SK-N-SH (cell line): ENCODE results near the gene MAP2K7.

Source experiments
- CTCF ChIP-seq: fragments of 200-600 bp; sonication (generic); IDR thresholded peaks from 2 replicates; pipeline ENCODE4 v1.6.1; 2017; ENCODE audit warnings: antibody characterized with exemption, mild to moderate bottlenecking, moderate library complexity
- EP300 ChIP-seq, 2 experiments: IDR thresholded peaks; 2 replicates each; pipeline versions ENCODE4 v1.4.0 to v1.6.1; 2012; ENCODE audit warnings: borderline replicate concordance in 1 of 2, low read depth in 1 of 2, low read length in 1 of 2
- GATA2 ChIP-seq: sonication (generic); formaldehyde crosslinking; IDR thresholded peaks from 2 replicates; pipeline ENCODE4 v1.5.0; 2020; ENCODE audit warnings: mild to moderate bottlenecking, missing genetic modification reagents
- NFIC ChIP-seq: IDR thresholded peaks from 2 replicates; pipeline ENCODE4 v1.4.0; 2012; ENCODE audit warnings: borderline replicate concordance
- RAD21 ChIP-seq: IDR thresholded peaks from 2 replicates; pipeline ENCODE4 v1.6.1; 2012; ENCODE audit warnings: mild to moderate bottlenecking, low read length
- SMC3 ChIP-seq: IDR thresholded peaks from 2 replicates; pipeline ENCODE4 v1.6.1; 2012; ENCODE audit warnings: low read depth, low read length, improper control_type of control experiment
- TAF1 ChIP-seq: IDR thresholded peaks from 2 replicates; pipeline ENCODE4 v1.6.1; 2012; ENCODE audit warnings: low read depth, mild to moderate bottlenecking, low read length, moderate library complexity, borderline replicate concordance
- USF2 ChIP-seq: fragments of 150-350 bp; IDR thresholded peaks from 2 replicates; pipeline ENCODE4 v1.6.1; 2017; ENCODE audit warnings: antibody characterized with exemption, low read length, low read depth, borderline replicate concordance
- TF ChIP-seq, protein P1 (sequence below): IDR thresholded peaks from 2 replicates; pipeline ENCODE4 v1.4.0; 2012; ENCODE audit warnings: low read depth, borderline replicate concordance

- TF ChIP-seq RAD21 (no peak), USF2 (no peak), GATA2 (CRISPR knock-in tag) (no peak), CTCF (no peak), TAF1 (no peak), NFIC (no peak), EP300 (IDR thresholded peaks at IDR 0.05; ENCODE audit: borderline replicate concordance in 1 of 2, low read depth in 1 of 2, low read length in 1 of 2) (no peak), SMC3 (no peak)
- TF ChIP-seq, protein P1, sequence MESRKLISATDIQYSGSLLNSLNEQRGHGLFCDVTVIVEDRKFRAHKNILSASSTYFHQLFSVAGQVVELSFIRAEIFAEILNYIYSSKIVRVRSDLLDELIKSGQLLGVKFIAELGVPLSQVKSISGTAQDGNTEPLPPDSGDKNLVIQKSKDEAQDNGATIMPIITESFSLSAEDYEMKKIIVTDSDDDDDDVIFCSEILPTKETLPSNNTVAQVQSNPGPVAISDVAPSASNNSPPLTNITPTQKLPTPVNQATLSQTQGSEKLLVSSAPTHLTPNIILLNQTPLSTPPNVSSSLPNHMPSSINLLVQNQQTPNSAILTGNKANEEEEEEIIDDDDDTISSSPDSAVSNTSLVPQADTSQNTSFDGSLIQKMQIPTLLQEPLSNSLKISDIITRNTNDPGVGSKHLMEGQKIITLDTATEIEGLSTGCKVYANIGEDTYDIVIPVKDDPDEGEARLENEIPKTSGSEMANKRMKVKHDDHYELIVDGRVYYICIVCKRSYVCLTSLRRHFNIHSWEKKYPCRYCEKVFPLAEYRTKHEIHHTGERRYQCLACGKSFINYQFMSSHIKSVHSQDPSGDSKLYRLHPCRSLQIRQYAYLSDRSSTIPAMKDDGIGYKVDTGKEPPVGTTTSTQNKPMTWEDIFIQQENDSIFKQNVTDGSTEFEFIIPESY = no peak
Measured at GRCh38 chr19:7905859-7906258, 2.2 kb downstream of the MAP2K7 start.
